Adipose tissue (tissue), 3 donors: ENCODE results near the gene CD55. TPM values are rescaled to one million over a fixed set of nuclear protein-coding genes. Genes with fewer than 3 reads are reported as not detected.
A peak's percentile ranks its signal among the peaks of the same experiment; 100 is the strongest.

ENCODE experiments used
- H3K27ac ChIP-seq: one replicate; pipeline ENCODE4 v1.5.1; 2013; ENCODE audit warnings: low read depth, low read length
- WGBS, 3 donors: extraction: QIAGEN DNeasy Blood & Tissue Kit; methylation state at CpG; one replicate each; pipeline ENCODE4 v1.1.7; 2013; 5-methylcytosine and 5-hydroxymethylcytosine counted together
- polyA plus RNA-seq, 3 donors: library from polyadenylated mRNA; stranded (reverse); fragments of 200-250 nt; gene quantifications; one replicate each; pipeline ENCODE4 v1.2.3, GENCODE V29; 2013
- donor health status: healthy with polysubstance abuse.
- donor health status: Bipolar disorder and iron deficiency.
- donor health status: healthy.

The CD55 gene
- polyA plus RNA-seq, 3 donors: 13.0 to 96.0 (median 27.9) TPM

- 1 to 2% (median 1%) methylated on average over 37 of the region's 37 CpGs for WGBS, 3 donors
Observed at GRCh38 chr1:207321790-207322645, 540 bp downstream of the CD55 start.

GRCh38 chr1:207323425-207324225 lies 2.1 kb downstream of the CD55 start:
- 70 to 93% (median 90%) methylated on average over 5 of the region's 5 CpGs for WGBS, 3 donors
- no peak overlapping the region for H3K27ac ChIP-seq

More at GRCh38 chr1:207321790-207322645, 540 bp downstream of the CD55 start:
- H3K27ac ChIP-seq: peak overlapping the region; percentile 90

GRCh38 chr1:207328004-207328403 lies 6.5 kb downstream of the CD55 start:
- H3K27ac ChIP-seq: no peak overlapping the region

GRCh38 chr1:207328908-207329440 lies 7.5 kb downstream of the CD55 start:
- H3K27ac ChIP-seq: no peak overlapping the region
- 96 to 98% (median 97%) methylated on average over 3 of the region's 3 CpGs for WGBS, 3 donors

GRCh38 chr1:207329469-207329868 lies 8.0 kb downstream of the CD55 start:
- 96 to 100% (median 99%) methylated on average over 3 of the region's 3 CpGs for WGBS, 3 donors
- no peak overlapping the region for H3K27ac ChIP-seq

GRCh38 chr1:207330011-207330710 lies 8.7 kb downstream of the CD55 start:
- no peak overlapping the region for H3K27ac ChIP-seq
- 76 to 85% (median 76%) methylated on average over 5 of the region's 5 CpGs for WGBS, 3 donors

- no peak overlapping the region for H3K27ac ChIP-seq
- WGBS, 3 donors: 68 to 97% (median 88%) methylated on average over 4 of the region's 4 CpGs
Observed at GRCh38 chr1:207331354-207332313, 10.2 kb downstream of the CD55 start.

- no peak overlapping the region for H3K27ac ChIP-seq
- 60 to 96% (median 90%) methylated on average over 3 of the region's 3 CpGs for WGBS, 3 donors
Observed at GRCh38 chr1:207333009-207333600, 11.6 kb downstream of the CD55 start.

GRCh38 chr1:207333620-207334019 lies 12.1 kb downstream of the CD55 start:
- WGBS, 3 donors: 88 to 100% (median 92%) methylated on average over 1 of the region's 1 CpG
- H3K27ac ChIP-seq: no peak overlapping the region

- 96 to 100% (median 98%) methylated on average over 1 of the region's 1 CpG for WGBS, 3 donors
Observed at GRCh38 chr1:207334337-207334736, 12.9 kb downstream of the CD55 start.

GRCh38 chr1:207335138-207335537 lies 13.7 kb downstream of the CD55 start:
- H3K27ac ChIP-seq: no peak overlapping the region
- WGBS, 3 donors: 93 to 96% (median 96%) methylated on average over 3 of the region's 3 CpGs

More at GRCh38 chr1:207334337-207334736, 12.9 kb downstream of the CD55 start:
- no peak overlapping the region for H3K27ac ChIP-seq

- WGBS, 3 donors: 45 to 88% (median 49%) methylated on average over 6 of the region's 6 CpGs
Observed at GRCh38 chr1:207335695-207336363, 14.4 kb downstream of the CD55 start.

GRCh38 chr1:207336559-207337467 lies 15.3 kb downstream of the CD55 start:
- H3K27ac ChIP-seq: no peak overlapping the region
- WGBS, 3 donors: 40 to 67% (median 43%) methylated on average over 3 of the region's 3 CpGs

More at GRCh38 chr1:207335695-207336363, 14.4 kb downstream of the CD55 start:
- H3K27ac ChIP-seq: no peak overlapping the region

- WGBS, 3 donors: 85 to 94% (median 94%) methylated on average over 1 of the region's 1 CpG
- H3K27ac ChIP-seq: no peak overlapping the region
Observed at GRCh38 chr1:207342332-207342731, 20.9 kb downstream of the CD55 start.

GRCh38 chr1:207343675-207344074 lies 22.2 kb downstream of the CD55 start:
- no peak overlapping the region for H3K27ac ChIP-seq

- WGBS, 3 donors: 97 to 99% (median 98%) methylated on average over 2 of the region's 2 CpGs
- no peak overlapping the region for H3K27ac ChIP-seq
Observed at GRCh38 chr1:207344221-207344620, 22.7 kb downstream of the CD55 start.
